IPS-NIHi7 (cell line): ENCODE results near the gene HEBP1.
A peak's percentile ranks its signal among the peaks of the same experiment; 100 is the strongest.

Experiments
- DNase-seq: peaks from one replicate; pipeline ENCODE4 v3.0.0; 2012; ENCODE audit warnings: mixed read lengths; ENCODE audit errors: extremely low spot score

Gene HEBP1

DNA sequence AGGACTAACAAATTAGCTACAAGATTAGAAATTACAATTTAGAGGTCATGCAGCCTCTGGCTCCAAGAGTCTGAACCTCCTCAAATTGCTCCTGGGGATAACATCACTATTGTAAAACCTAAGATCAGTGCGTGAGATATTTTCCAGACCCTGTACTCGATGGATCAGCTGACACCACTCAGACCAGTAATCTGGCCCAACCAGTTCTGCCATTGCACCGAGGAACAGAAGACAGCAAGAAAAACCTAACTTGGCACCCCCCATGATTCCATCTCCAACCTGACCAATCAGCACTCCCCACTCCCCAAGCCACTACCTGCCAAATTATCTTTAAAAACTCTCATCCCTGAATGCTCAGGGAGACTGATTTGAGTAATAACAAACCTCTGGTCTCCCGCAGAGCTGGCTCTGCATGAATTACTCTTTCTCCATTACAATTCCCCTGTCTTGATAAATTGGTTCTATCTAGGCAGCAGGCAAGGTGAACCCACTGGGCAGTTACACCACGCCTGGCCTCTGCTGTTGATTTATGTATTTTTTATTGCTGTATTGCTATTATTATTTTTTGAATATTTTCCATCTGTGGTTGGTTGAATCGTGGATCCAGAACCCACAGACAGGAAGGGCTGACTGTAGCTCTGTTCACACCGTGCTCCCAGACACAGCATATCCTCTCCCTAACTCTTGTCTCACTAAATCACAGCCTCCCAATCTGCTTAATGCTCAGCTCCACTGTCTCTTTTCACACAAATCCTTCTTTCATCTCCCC lies 9.2 kb downstream of the HEBP1 start:
- no peak for DNase-seq

DNA sequence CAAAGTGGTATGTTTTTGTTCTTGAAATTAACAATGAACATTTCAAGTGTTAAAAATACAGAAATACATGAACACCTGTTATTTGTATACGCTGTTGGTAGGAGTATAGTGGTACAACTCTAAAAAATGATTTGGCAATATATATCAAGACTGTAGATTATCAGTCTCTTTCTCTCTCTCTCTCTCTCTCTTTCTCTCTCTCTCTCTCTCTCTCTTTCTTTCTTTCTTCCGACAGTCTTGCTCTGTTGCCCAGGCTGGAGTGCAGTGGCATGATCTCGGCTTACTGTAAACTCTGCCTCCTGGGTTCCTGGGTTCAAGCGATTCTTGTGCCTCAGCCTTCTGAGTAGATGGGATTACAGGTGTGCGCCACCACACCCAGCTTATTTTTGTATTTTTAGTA lies 12.6 kb downstream of the HEBP1 start:
- no peak for DNase-seq

DNA sequence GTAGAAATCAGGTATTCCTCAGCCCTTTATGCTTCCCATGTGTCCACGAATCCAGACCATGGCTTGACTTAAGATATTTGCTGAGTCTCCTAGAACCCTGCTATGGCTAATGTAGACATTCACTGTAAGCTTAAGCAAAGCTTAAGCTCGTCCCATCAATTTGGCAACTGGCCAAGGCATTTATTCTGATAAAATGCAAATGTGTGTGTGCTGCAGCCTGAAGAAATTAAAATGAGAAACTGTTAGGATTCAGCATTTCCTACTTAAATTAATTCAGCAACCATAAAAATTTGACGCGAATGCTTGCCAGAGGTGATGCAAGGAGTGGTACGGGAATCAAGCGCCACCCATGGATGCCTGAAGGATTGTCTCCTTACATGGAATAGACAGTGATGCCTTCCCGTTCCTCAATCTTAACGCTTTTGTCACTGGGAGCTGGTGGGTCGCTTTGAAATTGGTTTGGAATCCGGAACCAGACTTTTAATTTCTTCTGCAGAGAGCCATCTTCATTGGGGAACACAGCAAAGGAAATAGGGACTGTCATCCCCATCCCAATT lies 13.2 kb downstream of the HEBP1 start:
- DNase-seq = no peak

DNA sequence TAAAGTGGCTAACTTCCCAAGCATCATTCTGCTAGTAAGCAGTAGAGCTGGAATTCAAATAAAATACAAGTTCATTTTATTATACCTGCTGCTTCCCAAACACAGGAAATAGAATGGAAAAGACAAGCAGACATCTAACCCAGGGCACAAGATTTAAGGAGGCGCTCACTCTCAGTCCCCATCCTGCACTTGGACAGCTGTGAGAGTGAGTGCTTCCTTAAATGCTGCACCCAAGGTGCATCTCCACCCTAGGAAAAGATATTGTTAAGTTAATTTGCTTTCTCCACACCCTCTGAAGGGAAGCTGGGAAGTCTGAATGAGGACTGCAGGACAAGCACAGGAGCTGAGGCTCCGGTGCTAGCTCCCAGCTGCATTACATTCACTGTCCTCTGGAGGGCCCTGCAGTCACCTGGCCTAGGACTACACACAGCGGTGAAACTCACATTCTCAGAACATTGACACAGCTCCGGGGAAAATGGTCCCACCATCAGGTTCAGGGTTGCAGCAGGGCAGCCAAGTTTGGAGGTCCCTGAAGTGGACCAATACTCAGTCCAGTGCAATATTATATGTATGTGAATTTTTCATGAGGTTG lies 14.2 kb downstream of the HEBP1 start:
- peak; percentile 84 for DNase-seq

DNA sequence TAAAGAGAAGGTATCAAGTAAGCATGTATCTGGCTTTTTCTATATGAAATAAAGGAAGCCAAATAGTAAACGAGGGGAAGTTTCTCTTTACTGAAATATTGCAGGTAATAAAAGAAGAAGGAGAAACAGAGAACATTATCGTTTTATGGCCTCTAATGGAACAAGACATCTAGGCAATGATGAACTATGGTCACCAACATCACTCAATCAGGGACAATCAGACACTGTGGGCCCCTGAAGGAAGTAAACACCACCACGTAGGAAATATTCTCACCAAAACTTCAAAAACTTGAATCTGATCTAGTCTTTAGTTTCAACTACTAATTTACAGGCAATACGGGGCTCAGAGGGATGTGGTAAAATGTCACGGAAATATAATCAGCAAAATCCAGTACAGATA lies 15.9 kb downstream of the HEBP1 start:
- DNase-seq = no peak

DNA sequence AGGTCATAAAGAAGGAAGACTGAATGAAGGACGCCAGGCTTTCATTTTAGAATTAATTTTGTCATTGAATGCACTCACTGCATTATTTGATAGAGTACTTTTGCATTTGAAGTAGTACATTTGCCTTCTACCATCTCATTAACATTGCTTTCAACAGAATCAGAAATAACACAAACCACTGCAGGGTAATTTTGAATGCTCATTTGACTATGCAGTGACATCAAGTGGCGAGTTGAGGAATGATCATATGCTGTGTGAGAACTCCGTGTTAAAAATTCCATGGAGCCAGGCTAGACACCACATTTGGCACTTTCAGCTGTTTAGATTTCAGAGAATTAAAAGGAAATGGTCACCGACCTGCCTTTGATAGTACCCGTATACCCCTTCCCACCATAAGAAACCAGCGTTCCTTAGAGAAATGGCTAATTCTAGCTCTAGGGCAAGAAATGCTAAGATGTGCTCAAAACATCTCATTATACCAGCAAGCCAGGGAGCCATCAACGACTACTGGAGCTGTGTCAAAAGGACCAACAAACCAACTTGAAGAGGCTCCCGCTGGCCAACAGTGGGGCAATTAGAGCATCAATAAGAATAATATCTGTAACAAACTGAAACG lies 16.5 kb downstream of the HEBP1 start:
- peak; percentile 34 for DNase-seq

DNA sequence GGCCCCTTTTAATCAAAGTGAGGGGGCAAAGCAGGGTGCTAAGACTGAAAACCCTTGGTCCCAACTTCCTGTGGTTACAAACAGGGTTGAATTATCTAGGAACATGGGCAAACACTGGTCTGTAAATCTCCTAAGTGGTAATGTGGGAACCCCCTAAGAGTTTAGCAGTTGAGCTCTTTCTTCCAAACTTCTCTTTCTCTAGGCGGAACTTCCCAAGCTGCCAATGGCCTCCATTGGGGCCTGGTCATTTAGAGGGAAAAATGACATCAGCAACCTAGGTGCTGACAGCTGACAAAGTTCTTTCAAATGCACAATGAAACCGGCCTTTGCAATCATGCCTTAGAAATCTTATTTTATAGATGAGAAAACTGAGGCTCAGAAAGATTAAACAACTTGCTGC lies 17.7 kb downstream of the HEBP1 start:
- no peak for DNase-seq

DNA sequence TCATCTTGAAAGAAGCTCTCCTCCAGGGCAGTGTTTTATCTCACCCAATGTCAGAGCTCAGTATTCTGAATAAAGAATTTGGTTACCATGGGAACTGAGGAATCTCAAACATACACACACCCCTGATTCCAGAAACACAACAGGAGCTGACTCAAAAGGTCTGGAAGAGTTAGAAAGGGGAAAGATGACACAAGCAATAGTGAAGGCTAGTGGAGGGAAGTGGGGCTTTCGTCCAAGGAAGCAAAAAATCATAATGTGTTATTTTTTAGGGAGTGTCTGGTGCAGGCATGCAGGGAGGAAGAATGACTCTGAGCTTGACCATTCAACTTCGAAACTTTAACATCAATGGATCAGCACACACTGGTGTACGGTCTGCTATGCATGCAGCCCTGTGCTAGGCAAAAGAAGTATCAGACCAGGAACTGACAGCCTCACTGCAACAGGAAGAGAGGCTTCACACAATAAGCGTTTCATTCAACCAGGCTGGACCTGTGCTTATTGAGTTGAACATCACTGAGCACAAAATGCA lies 20.3 kb downstream of the HEBP1 start:
- peak; percentile 22 for DNase-seq

DNA sequence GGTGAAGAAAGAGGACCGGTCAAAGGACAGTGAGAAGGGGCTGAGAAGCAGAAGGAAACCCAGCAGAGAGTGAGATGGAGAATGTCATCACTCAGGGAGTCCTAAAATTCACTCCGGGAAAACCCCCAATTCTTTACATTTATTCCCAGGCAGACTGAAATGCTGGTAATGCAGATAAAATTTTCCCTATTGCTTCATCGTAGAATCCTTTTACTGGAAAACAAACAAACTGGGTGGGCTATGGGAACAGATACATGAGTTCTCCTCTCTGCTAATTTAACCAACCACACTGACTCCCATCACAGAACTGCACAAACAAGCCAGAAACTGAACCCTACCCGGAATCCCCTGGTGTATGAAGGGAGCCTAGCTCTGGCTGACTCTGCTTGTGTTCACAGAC lies 20.9 kb downstream of the HEBP1 start:
- DNase-seq = no peak

DNA sequence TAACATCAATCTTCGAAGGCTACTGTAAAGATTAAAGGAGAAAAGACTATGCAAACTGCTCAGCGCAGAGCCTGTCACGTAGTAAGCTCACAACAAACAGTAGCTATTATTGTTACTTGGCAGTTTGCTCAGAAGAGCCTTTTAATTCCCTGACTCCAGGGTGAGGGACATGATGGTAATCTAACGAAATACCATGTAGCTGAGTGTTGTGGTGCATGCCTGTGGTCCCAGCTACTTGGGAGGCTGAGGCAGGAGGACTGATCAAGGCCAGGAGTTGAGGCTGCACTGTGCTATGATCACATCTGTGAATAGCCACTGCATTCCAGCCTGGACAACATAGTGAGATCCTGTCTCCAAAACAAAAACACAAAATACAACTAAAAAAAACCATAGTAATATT lies 22.8 kb downstream of the HEBP1 start:
- no peak for DNase-seq

DNA sequence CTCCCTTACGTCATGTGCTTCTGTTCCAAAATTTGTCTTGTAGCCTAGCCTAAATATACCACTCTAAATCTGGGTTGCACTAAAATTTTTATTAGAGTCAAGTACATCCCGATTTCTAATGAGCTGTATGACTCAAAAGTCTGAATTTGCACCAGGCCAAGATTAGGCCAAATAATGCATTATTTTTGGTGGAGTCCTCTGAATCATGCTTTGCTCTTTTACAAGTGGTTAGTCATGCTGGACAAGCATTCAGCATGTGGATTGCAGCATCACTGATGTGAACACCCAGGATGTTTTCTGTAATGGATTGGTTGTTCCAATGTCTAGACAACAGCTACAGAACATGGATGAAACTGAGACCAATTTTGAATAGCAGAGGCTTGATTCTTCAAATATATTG lies 23.7 kb downstream of the HEBP1 start:
- DNase-seq = no peak

DNA sequence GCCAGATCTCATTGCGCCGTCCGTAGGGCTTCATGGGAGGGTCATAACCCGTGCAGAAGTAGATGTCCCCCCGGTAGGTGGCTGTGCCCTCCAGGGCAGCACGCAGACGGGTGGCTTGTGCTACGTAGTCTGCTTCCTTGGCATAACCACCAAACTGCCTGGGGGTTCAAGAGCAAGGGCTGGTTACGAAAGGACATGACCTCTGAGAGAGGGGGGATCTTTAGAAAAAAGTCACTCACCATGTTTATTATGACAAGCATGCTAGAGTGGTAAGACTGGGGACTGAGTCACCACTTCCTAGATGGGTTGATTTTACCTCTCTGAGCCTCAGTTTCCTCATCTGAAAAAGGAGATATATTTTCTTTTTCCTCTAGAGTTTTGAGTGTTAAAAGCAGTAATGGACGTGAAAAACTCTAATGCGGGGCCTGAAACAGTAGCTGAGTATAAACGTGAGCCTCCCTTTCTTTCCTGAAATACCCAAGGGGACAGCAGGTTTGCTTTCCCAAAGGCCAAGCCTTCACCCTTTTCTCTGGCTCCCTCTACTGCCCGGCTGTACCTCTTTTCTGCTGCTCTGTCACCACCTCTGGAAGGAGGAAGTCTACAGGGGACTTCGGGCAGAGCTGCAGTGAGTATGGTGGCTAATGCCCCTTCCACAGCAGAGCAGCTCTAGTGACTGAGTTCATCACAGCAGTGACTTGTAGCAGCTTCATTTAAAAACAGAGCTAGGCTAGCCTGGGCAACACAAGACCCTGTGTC lies 24.6 kb downstream of the HEBP1 start:
- peak; percentile 78 for DNase-seq

DNA sequence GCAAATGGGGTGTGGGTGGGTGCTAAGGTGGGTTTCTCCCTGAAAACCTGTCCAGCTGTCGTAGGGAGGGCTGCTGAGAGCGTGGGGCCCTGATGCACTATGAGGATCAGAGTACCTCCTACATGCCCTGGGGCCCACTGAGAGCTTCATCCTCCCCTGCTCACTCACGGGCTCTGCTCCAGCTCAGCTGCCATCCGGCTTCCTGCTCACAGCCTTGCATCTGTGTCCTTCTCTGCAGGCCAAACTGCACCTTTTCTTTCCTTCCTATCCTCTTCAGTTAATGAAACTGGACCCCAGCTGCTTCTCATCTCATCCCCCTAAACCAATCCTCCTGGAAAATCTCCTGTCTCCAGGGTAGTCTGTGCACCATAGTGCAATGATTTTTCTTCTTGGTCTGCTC lies 25.9 kb downstream of the HEBP1 start:
- no peak for DNase-seq

DNA sequence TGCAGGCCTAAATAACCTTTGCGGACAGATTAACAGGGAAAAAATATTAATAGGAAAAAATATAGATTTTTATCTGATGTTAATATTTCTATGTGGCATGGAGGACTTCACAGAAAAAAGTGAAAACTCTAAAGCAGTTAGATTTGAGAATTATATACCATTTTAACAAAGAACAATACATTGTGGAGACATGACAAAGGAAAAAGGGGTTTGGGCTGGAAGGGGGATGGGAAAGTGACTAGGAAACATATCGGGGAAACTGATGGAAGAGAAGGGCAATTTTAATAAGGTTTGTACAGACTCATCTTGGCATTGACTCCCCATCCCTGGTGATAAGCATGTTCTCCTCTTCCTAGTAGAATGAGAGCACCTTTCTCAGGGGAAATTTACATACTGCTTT lies 27.0 kb downstream of the HEBP1 start:
- no peak for DNase-seq

DNA sequence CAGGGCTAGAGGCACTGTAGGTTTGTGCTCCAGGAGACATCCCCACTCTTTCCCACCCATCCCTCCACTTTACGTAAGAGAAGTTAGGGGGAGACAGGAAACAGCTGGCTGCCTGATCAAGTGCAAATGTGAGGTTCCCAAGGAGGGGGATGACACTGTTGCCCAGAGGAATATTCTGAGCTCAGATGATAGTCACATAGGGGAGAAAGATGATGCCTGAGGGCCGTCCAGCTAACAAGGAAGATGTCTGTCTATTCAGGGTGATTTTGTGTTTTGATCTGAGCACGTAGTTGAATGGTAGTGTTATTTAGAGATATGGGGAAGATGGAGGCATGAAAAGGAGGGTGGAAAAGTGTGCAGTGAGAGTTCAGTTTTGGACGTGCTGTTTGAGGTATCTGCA lies 34.2 kb downstream of the HEBP1 start:
- no peak for DNase-seq

DNA sequence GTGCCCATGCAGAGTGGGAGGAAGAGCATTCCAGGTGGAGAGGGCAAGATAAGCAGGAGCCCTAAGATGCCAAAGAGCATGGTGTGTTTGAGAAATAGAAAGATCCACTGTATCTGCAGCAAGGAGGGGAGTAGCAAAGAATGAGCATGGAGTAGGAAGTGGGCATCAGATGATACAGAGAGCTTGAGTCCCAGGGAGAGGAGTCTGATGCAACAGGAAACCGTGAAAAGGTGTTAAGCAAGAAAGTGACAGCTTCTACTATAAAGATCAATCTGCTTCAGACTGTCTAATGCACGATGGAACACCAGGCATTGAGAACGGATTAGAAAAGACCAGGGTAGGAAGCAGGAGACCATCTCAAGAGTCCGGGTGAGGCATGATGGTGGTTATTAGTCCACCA lies 35.8 kb downstream of the HEBP1 start:
- no peak for DNase-seq

DNA sequence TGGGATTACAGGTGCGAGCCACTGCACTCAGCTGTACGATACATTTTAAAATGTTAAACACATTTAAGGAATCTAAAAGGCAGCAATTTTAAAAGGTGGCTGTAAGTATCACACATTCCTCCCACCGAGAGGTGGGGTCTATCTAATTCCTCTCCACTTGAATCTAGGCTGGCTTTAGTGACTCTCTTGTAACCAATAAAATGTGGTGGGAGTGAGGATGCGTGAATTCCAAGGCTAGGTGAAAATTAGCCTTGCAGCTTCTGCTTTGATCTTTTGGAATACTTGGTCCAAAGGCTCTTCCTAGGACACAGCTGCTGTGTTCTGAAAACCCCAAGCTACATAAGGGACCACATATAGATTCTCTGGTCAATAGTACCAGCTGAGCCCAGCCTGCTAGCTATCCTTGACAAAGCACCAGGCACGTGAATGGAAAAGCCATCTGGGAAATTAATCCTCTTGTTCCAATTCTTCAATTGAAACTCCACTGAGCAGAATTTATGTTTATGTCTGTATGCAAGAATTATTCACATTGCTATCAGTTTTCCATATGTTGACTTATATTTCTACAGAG lies 39.3 kb downstream of the HEBP1 start:
- no peak for DNase-seq

DNA sequence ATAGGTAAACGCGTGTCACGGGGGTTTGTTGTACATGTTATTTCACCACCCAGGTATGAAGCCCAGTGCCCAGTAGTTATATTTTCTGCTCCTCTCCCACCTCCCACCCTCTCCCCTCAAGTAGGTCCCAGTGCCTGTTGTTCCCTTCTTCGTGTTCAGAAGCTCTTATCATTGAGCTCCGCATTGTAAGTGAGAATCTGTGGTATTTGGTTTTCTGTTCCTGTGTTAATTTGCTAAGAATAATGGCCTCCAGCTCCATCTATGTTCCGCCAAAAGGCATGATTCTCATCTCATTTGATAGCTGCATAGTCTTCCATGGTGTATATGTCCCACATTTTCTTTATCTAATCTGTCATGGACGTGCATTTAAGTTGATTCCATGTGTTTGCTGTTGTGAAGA lies 41.2 kb downstream of the HEBP1 start:
- DNase-seq = no peak

DNA sequence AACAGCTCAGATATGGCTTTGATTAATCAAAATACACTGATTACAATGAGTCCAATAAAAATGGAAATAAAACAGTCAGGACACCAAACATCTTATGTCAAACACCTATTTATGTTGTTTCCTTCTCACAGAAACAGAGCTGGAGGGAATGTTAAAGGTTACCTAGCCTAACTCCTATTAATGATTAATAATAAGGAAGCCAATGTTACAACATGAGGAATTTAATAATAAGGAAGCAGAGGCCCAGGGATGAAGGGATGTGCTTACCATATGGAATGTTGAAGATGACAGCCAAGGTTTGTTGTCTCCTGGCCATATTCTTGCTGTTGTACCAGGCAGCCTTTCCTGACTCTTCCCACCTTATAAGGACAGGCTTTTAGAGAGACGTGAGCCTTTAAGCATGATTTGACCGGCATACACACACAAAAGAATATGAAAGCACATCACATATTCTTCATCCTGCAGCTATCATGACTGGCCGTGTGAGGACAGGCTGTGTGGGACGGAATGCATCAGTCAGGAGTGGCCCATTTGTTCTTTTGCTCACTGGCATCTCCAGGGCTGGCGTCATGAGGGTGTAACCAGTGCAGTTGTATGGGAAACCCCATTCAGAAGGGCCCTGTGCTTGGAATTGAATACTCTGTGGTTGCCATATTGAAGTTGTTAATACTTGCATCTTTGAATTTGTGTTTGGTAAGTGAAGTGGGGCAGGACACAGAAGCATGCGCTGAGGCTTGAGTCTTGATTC lies 45.0 kb downstream of the HEBP1 start:
- DNase-seq = no peak

DNA sequence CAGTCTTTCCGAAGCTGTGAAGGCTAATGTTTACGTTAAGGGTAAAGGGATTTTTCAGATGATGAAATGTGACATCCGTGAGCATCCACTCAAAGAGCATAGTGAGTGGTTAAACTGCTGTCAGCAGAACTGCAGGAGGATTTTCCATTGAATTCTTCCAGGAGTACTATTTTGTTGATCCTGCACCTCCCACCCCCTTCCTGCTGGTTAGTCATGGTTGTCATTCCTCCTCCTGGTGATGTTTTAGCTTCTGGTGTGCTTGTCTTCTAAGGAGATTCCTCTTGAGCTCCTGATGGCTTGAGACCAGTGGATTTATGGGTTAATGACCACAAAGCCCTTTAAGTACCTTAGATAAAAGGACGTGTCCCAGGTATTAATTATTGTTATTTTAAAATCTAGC lies 45.7 kb downstream of the HEBP1 start:
- no peak for DNase-seq

DNA sequence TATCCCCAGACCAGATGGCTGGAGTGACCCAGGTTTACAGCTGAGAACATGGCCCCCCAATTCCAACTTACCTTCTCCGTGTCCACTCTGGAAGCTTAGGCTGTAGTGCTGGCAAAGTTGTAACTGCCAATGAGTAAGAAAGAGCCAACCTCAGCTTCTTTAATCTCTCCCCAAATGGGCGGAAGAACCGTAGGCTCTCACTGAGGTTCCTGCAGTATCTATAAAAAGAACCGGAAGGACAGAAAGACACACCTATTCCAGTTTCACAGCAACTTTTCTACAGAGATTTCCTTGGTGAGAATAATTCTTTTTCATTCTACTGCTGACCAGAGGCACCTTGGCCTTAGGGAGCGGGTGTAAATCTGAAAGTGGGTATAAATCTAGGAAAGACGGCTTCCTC lies 48.0 kb downstream of the HEBP1 start, which contains the start of gene GPRC5D:
Gene GPRC5D (minus strand): TSS at position 135 of the 400 bp plus-strand sequence. CDS start 1,786 bp downstream, outside the sequence.
- DNase-seq = no peak
